GF-D8 (cell line): Measurements from ENCODE around the gene VCP.

ENCODE experiments used
- DNase-seq: peaks from one replicate; lab custom pipeline; 2025; lab: John Stamatoyannopoulos, UW

VCP gene

DNA sequence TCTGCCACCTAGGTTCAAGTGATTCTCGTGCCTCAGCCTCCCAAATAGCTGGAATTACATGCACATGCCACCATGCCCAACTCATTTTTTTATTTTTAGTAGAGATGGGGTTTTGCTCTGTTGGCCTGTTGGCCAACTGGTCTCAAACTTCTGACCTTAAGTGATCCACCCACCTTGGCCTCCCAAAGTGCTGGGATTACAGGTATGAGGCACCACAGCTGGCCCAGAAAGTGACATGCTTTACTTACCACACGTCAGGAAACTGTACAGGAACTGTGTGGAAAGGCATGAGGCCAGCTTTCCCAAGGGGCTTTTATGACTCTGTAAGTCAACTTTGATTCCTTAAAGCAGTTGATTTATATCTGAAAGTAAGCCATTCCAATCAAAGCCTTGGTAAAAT, 57.9 kb downstream of the VCP start:
- peak; percentile 4 for DNase-seq

DNA sequence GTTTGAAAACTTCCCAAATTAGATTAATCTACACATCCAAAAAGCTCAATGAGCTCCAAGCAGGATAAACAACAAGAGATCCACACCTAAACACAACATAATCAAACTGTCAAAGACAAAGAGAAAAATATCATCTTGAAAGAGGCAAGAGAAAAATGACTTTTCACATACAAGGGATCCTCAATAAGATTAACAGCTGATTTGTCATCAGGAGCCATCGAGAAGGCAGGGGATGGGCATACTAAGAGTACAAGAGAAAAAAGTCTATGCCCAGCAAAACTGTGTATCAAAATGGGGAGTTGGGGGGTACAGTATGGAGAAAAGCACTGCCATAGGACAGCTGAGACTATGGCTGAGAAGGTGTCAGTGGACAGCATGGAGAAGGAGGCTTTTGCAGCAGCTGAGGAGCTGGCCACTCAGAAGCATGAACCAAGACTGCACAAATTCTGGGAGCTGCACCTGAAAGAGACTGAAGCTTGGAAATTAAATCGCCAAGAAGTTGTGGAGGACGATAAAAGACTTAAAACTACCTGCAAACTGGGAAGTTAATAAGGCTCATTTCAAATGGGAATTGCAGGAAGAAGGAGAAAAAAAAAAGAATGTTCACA, 62.0 kb downstream of the VCP start:
- no peak for DNase-seq
